Gastroesophageal sphincter (tissue), 3 donors: ENCODE data around the gene AGRN.

Experiments
- CTCF ChIP-seq, 4 experiments: fragments of 200-600 bp in 2 of 4; fragments of 450-650 bp in 2 of 4; sonication (generic) in 1 of 4; IDR thresholded peaks; one replicate each; pipeline ENCODE4 v1.5.1; 2017 to 2019; ENCODE audit warnings: antibody characterized with exemption in 4 of 4, mild to moderate bottlenecking in 2 of 4, moderate library complexity in 2 of 4
- EP300 ChIP-seq: sonication (generic); formaldehyde crosslinking; IDR thresholded peaks from one replicate; pipeline ENCODE4 v1.6.1; 2017; ENCODE audit warnings: antibody characterized with exemption, mild to moderate bottlenecking
- POLR2A ChIP-seq, 2 donors: fragments of 450-650 bp; IDR thresholded peaks; one replicate each; pipeline ENCODE4 v1.6.1; 2017; ENCODE audit warnings: antibody characterized with exemption in 2 of 2, mild to moderate bottlenecking in 2 of 2, moderate library complexity in 1 of 2
- POLR2AphosphoS5 ChIP-seq: sonication (generic); formaldehyde crosslinking; IDR thresholded peaks from one replicate; pipeline ENCODE4 v1.6.1; 2017; ENCODE audit warnings: antibody characterized with exemption

- TF ChIP-seq EP300: no peak
- TF ChIP-seq CTCF (IDR thresholded peaks at IDR 0.05): no peak
- TF ChIP-seq POLR2A (IDR thresholded peaks at IDR 0.05): no peak
- TF ChIP-seq POLR2AphosphoS5: no peak
Measured at GRCh38 chr1:980137-980571, 39.8 kb upstream of the AGRN start.
